GM19452 (cell line): ENCODE results near the gene ACSBG1.

Experiments used
- ATAC-seq: cut with Tn5 transposase; IDR thresholded peaks from one replicate; pipeline ENCODE4 v1.9.1; 2021; ENCODE audit not compliant: unreplicated experiment

The ACSBG1 gene

GRCh38 chr15:78140292-78140691 lies 94.1 kb downstream of the ACSBG1 start:
- no peak for ATAC-seq

GRCh38 chr15:78139578-78139977 lies 94.8 kb downstream of the ACSBG1 start:
- ATAC-seq, result no peak

DNA sequence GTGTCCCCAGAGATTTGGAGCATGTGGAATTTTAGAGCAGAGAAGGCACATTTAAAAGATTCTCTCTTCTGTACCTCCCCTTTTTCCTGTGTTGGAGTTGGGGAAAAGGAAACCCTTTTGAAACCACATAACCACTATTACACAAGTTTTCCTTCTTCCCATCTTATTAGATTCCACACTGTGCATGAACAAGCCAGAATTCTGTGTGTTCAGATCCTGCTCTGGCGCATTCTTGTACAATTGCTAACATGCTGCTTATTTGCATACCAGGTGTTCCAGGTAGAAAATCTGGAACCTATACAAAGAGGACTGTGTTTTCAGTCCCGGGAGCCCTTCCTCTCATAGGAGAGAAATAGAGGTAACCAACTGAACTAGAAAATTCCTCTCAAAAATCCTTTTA lies 100.6 kb downstream of the ACSBG1 start:
- no peak for ATAC-seq

GRCh38 chr15:78131295-78132061 lies 102.9 kb downstream of the ACSBG1 start, which contains the start of gene CIB2:
Gene CIB2, minus strand, starts transcription at chr15:78131445. Its CDS starts 230 bp downstream, at chr15:78131215.
- peak; percentile 70 for ATAC-seq

DNA sequence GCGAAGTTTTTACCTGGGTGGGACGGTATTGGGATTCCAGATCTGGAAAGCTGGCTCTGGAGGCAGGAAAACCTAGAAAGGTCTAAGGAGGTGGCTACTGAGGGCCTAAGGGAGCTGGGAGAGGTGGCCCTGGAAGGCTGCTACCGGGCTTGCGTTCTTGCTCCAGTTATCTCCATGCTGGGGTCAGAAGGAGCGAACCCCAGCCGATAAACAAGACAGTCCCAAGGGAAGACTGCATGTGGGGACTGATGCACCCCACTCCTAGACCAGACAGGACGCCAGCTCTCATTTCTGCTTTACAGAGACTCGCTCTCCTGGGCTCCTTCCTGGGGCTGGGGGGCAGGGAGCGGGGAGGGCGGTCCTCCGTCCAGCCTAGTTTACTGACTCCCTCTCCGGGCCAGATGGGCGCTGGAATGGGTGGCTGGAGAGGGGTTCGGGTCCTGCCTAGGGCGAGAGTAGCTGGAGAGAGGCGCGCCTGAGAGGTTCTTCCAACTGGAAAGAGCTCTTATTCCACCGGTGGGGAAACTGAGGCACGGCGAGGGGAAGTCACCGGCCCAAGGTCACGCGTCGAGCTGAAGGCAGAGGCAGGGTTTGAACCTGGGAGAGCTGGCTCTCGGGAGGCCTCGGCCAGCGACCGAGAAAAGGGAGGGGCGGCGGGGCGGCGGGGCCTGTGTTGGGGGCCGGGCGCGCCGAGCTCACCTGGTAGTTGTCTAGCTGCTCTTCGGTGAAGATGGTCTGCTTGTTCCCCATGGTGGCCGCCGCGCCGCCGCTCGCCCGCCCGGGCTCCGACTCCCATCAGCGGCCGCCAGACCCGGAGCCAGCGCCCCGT lies 103.7 kb downstream of the ACSBG1 start:
- ATAC-seq, result peak; percentile 56

- no peak for ATAC-seq
Observed at GRCh38 chr15:78129751-78130287, 104.5 kb downstream of the ACSBG1 start.

DNA sequence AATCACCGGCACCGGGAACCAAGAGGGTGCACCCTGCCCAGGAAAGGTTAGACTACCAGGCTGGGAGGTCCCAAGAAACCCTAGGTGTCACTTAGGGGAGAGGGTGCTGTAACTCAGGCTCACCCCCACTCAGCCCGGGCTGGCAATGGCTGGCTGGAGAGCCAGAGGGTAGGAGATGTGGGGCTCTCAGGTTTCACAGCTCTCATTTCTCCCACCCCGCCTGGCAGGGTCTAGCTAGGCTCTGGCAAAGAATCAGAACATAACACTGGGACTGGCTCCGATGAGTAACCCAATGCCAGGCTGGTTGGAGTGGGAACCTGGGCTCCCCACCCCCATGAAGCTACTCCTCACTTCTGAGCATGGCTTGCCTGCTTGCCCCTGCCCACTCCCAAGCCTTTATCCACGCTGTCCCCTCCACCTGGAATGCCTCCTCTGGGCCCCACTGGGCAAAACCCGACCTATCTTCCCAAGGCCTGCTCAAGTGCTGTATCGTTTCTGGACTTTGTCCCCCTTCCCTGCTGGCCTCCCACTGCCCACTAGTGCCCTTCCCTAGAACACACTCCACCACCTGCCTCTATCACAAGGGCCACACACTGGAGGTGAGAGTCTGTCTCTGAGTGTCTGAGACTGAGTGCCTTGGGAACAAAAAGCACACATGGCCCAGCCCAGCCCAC lies 105.2 kb downstream of the ACSBG1 start:
- ATAC-seq, result no peak

- no peak for ATAC-seq
Observed at GRCh38 chr15:78127882-78128281, 106.5 kb downstream of the ACSBG1 start.

- no peak for ATAC-seq
Observed at GRCh38 chr15:78125267-78125666, 109.1 kb downstream of the ACSBG1 start.

GRCh38 chr15:78120523-78120922 lies 113.8 kb downstream of the ACSBG1 start:
- ATAC-seq, result no peak
